VCaP (cell line): ENCODE measurements around the gene PTPRN2.

Experiments used
- H3K27ac ChIP-seq: fragments of 450-650 bp; 2 replicates; pipeline ENCODE4 v1.5.1; 2017
- CTCF ChIP-seq: fragments of 450-650 bp; conservative IDR thresholded peaks from 2 replicates; pipeline ENCODE4 v1.5.1; 2017; ENCODE audit warnings: mild to moderate bottlenecking, moderate library complexity

The PTPRN2 gene

GRCh38 chr7:157795643-157796042 lies 792.0 kb downstream of the PTPRN2 start:
- H3K27ac ChIP-seq, result no peak overlapping the region
- no peak for TF ChIP-seq CTCF

- H3K27ac ChIP-seq, result no peak overlapping the region
- TF ChIP-seq CTCF, result no peak
Observed at GRCh38 chr7:157795199-157795598, 792.4 kb downstream of the PTPRN2 start.

- no peak for TF ChIP-seq CTCF
- no peak overlapping the region for H3K27ac ChIP-seq
Observed at GRCh38 chr7:157794746-157795065, 792.9 kb downstream of the PTPRN2 start.

GRCh38 chr7:157793973-157794745 lies 793.5 kb downstream of the PTPRN2 start:
- no peak overlapping the region for H3K27ac ChIP-seq
- no peak for TF ChIP-seq CTCF

GRCh38 chr7:157793087-157793353 lies 794.6 kb downstream of the PTPRN2 start:
- TF ChIP-seq CTCF, result no peak
- H3K27ac ChIP-seq, result no peak overlapping the region

GRCh38 chr7:157792241-157793086 lies 795.2 kb downstream of the PTPRN2 start:
- no peak for TF ChIP-seq CTCF
- no peak overlapping the region for H3K27ac ChIP-seq

- H3K27ac ChIP-seq, result no peak overlapping the region
- TF ChIP-seq CTCF, result no peak
Observed at GRCh38 chr7:157791666-157792065, 796.0 kb downstream of the PTPRN2 start.
